GM18507 (cell line): ENCODE measurements around the gene LRMDA.

ENCODE experiments used
- DNase-seq: peaks from one replicate; pipeline ENCODE4 v3.0.0; 2011; ENCODE audit warnings: low read depth; ENCODE audit not compliant: insufficient read length; ENCODE audit errors: extremely low spot score
- FAIRE-seq: peaks from 2 replicates; lab custom pipeline; 2011; peaks lifted over from hg19 to GRCh38; lab: Jason Lieb, UNC

Gene LRMDA

DNA sequence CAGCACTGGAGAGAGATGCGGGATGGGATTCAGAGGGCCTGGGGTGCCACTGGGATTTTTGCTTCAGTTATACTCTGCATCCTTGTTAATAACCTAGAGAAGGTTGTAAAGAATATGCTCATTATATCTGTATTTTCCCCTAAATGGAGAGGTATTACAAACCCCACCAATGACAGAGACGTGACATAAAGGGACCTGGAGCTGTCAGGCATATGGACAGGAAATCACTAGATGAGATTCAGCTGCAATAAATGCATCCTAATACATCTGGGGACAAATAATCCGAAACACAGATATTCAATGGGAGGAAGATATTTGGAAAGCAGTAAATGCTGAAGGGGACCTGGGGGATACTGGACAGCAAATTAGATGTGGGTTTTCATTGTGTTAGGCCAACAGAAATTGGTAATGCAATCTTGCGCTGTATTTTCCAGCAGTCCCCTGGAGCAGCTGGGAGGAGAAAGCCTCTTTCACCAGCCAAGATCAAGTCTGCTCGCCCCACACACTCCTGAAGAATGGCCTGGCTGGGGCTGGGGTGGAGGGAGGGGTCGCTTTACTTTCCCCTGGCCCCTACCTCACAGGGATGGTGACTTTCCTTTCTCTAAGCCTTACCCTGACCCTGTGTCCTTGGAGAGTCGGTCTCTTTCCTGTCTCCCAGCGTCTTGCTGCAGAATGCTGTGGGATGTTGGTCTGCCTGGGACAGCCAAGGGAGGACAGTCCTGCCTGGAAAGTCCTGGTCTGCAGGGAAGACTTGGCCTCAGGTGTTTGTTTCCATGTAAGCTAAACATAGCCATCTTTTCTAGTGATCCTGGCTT is 653.8 kb downstream of the LRMDA start:
- DNase-seq (no peak), FAIRE-seq (no peak)

DNA sequence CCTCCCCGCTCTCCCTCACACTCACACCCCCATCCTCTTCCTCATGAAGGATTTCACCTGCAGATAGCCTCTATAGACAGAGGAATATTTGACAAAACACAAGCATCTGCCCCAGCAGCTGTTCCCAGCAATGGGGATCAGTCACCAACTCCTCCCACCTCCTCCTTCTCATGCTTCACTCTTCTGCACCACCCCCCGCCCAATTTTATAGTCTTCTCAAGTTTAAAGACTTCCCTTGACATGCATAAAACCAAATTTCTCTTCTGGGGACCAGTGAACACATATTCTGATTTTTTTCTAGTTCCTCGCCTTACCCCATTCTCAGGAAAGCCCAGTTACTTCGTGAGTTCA is 654.4 kb downstream of the LRMDA start:
- DNase-seq, result no peak
- no peak for FAIRE-seq

DNA sequence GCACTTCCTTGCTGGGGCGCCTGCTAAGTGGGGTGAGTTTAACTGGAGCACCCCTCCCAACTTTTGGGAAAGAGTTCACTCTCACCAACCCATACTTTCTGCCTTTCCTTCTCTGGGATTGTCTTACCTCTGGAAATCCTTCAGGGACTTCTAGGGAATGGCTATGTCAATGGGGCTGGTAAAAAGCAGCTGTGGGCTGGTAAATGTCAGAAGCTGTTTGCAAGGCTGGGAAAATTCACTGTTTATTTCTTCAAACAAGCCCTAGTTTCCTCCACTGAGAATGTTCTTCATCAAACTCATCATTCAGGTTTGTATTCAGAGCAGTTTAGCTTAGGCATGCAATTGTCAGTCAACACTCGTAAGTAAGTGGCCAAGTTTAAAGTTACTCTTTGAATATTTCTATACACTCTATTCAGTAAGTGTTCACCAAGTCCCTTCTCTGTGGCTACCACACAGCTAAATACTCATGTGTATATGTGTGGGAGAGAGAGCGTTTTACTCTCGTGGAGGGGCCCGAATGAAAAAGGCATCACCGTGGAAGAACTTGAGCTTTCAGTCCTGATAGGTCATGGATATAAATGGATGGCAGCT is 654.8 kb downstream of the LRMDA start:
- DNase-seq (no peak), FAIRE-seq (no peak)

DNA sequence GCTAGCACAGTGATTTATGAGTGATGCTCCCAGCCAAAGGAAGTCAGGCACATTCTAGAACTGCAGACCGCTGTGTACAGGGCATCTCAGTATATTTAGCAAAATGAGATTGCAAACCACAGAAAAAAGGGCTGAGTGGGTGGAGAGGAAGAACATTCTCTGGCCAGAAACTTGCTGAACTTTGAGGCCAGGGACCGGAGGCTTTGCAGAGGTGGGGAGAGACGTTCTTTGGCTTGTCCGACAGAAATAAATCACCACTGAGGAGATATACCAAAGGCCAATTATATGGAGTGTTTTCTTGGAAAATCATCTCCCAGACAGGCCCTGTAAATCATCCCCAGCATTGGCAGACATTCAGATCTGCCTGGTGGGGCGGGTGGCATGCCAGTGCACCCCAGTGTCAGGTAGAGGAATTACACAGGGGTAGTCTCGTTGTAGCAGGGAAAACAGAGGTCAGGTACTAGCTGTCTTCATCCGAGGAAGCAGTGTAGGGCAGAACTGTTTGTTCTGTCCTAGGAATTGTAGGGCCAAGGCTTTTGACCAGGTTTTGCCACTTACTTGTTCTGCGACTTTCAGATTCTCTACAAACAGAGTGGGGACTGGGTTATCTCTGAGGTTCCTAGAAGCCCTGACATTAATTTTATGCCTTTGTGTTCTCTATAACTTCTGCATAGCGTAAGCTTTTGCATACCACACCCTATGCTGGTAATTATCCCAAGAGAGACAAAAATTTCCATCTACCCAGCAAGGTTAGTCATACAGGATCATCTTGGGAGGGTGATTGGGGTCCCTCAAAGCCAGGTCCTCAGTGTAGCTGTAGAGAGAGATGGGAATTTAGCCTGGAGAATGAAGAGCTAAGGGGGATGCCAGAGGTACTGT is 655.6 kb downstream of the LRMDA start:
- DNase-seq (no peak), FAIRE-seq (no peak)

DNA sequence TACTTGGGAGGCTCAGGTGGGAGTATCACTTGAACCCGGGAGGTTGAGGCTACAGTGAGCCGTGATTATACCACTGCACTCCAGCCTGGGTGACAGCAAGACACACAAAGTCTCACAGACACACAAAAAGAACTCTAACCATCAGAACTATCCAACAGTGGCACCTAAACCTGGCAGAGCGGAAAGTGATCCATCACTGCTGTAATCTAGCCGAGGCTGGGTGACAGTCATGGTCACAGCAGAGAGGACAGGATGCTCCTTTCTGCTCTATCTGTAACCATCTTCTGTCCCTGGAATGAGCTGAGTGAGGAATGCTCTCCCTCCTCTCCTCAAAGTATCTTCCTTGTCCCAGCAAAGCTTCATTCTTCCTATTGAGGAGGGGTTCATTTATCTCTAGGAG is 656.6 kb downstream of the LRMDA start:
- DNase-seq (no peak), FAIRE-seq (no peak)

DNA sequence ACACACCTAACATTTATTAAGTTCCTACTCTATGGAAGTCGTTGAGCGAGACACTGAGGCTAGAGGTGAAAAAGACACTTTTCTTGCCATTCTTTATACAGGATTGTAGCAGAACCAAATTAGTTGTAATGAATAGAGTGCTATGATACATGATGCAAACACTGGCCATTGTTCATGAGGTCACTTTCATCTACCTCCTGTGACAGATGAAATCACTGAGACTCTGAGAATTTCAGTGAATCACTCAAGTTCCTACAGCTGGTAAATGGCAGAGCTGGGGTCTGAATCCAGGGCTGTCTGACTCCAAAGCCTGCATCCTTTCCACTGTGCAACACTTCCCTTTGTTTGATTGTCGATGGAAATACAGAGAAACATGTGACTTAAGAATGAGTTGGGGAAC is 657.6 kb downstream of the LRMDA start:
- DNase-seq, result no peak
- no peak for FAIRE-seq

DNA sequence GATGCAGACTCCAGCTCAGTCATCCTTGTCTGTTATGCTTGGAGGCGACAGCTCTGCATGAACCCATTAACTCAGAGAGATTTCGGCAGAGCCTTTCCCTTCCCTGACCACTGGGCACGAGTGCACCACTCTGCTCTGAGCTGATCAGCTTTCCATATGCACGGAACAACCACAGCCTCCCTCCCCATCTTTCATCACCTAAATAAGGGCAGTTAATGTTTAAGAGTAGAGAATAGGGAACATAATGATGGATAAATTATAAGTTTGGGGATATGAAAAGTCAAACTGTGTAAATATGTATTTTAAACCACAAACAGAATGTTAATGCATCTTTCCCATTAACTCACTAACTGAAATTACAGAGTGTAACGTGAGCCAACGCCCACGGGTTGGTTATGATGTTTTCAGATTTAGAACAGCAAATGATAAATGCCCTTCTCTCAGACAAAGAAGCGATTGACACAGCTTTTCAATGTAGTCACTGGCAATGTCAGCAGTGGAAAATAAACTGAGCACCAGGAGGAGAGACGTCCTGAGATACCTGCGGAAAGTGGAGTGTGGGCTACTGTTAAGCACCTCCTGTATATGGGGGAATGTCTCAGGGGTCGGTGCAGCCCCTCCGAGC is 658.2 kb downstream of the LRMDA start:
- DNase-seq (no peak), FAIRE-seq (no peak)

DNA sequence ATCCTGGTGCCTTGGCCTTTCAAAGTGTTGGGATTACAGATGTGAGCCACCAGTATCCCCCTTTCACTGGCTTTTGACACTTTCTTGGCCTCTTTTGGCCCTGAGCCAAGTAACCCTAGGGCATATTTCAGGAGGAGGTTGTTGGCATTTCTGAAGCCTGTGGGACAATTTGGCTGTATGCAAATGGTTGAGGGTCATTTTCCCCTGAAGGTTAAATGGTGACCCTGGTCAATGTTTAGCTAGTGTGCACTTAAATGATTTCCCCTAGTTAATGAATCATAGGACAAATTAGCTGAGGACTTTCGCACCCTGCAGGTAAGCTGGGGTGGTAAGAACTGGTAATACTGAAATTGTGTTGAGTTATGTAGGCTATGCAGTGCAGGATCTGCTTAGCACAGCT is 660.5 kb downstream of the LRMDA start:
- DNase-seq, result no peak
- no peak for FAIRE-seq

DNA sequence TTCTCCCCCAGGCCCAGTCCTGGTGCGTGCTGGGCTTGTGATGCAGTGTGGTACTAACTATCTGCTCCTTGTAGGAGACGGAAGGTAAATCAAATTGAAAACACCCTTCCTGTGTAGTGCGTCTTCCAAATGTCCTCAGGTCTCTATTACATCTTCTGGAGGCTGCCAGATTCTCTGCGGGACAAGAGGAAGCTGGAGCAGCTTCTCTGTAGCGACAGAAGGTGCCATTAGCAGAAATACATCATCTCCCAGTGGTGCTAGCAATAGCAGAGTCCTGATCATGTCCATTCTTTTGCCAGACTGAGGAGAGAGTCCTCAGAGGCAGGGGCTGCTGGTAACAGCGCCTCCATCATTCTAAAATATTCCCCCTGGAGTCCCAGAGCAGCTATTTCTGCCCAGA is 675.2 kb downstream of the LRMDA start:
- FAIRE-seq (no peak), DNase-seq (no peak)

DNA sequence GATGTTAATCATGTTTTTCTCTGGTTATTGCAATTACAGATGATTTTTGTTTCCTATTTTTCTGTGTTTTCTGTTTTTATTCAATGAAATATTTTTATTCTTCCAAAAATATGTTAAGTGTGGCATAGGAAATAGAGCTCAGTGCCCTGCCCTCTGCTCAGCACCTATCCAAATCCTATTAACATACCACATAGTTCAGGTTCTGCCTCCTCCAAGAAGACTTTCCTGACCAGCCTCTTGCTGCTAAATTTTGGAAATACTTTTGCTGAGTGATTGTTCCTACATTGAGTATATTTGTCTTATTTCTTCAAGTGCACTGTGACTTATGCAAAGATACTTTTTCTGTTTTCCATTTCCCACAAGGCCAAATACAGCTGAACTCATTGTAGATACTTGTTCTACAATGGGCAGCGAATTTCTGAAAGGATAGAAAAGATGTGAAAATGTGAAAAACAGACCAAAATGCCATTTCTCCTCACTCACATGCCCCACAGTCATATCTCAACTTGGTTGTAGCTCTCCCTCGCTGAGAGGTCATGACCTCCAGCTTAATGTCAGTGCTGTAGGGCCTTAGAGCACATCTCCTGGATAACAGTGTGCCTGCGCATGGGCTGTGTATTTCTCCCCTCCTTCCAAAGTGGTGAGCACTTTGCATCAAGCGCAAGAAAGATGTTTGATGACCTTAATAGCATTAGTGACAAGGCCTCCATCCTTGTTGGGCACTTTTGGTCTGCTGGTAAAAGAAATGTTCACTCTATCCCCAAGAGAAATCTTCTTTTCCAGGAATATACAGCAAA is 677.3 kb downstream of the LRMDA start:
- no peak for DNase-seq
- FAIRE-seq, result no peak

DNA sequence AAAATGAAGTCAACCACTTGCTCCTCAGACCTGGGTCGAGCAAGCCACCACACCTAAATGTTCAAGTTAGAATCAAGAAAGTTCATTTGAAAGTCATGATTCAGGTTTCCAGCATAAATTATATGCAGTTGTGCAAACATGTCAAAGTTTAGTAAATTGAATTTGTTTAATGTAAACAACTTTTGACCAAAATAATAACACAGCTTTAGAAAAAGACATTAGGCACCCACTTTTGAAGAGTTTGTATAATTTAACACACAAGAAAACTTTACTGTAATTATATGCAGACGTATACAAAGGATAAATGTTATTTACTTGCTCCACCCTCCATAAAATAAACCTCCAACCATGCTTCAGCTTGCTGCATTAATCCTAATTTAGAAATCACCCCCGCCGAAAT is 680.0 kb downstream of the LRMDA start:
- no peak for FAIRE-seq
- DNase-seq, result no peak

DNA sequence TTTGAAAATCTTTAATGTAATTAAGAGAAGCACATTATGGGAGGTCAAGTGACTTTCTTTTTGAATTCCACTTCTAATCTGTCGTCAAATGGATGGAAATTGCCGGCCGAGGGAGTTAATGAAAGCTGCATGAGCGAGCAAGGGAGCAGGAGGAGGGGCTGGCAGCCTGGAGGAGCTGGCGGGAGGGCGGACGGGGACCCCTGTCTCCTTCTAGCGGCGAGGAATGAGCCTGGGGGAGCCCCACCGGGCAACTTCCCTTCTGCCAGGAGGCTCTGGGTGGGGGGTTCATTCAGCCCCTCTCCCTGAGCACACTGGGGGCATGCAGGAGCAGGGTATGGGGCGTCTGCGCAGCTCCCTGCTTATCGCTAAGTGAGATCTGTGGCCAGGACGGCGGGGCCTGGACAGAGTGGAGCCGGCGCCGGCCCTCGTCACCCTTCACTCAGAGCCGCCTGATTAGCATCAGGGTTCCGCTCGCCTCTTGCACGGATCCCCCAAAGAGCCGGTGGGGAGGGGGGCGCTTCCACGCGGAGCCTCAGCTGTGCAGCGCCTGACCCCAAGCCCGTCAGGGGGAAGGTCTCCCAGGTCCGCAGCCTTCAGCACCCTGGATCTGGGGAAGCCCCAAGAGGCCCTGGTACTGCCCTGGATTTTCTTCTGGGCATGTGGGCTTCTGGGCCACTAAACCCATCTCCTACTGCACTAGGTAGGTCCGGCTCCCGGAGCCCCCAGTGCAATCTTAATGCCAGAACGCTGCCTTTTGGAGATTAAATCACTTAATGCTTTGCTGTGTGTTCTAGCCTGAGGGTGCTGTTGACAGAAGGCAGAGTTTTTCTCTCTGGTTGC is 680.8 kb downstream of the LRMDA start:
- no peak for FAIRE-seq
- DNase-seq, result no peak

DNA sequence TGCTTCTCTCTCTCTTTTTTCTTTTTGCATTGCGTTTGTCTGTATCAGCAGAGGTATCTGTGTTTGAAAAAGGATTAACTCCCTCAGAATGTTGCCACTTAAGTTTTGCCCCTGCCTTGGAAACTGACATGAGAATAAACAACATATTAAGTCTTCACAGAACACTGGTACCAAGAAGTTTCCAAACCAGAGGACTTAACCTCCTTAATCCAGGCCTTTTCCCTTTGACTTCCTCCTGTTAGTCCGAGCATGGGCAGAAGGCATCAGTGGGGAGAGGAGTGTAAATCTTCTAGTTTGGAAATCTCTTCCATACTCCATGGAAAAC is 681.4 kb downstream of the LRMDA start:
- FAIRE-seq (no peak), DNase-seq (no peak)

DNA sequence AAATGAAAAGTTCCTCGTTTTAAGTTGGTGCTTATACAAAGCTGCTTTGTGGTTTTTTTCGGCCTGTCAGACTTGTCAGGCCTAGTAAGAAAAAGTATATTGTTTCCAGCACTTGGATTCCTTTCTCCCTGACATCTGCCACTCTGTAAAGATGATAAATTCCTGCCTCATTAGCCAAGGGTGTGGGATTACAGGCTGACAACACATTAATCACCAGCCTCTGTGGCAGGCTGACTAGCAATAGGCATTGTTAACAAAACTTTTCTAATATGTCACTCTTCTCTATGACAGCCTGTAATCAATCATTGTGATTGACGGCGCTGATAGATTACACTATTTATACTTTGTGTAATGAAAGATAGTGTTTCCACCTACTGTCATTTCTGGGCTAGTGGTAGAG is 682.5 kb downstream of the LRMDA start:
- no peak for FAIRE-seq
- no peak for DNase-seq

DNA sequence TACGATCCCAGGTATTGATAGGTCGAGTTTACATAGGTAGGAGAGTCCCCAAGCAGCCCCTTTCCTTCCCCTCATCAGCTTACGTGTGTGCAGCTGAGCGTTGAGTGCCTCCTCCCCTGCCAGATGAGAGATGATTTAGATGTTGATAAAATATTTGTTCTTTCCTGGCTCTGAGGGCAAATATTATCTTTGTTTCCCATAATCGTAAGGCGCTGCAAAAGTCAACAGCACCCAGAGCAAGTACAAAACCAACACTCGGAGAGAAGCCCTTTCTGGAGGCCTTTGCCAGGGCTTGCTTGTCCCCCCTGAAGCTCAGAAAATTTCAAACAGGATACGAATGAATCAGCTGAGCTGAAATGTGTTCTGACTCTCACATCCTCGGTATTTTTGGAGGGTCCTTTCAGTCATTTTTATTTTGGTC is 683.2 kb downstream of the LRMDA start:
- FAIRE-seq, result no peak
- DNase-seq, result no peak

DNA sequence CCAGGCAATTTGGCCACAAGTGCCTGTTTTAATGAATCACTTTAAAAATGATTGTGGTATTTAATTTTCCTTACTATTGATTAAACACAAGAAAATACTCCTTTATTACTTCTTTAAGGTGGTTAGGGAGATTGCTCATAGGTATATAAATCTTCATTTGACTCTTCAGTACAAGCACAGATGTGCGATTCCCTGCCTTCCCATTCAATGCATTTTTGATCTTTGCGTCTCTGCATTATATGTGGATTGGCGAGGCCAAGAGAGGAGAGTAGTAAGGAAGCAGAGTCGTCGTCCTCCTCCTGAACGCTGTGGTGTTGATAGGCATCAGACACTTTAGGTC is 683.7 kb downstream of the LRMDA start:
- FAIRE-seq, result no peak
- DNase-seq, result no peak

DNA sequence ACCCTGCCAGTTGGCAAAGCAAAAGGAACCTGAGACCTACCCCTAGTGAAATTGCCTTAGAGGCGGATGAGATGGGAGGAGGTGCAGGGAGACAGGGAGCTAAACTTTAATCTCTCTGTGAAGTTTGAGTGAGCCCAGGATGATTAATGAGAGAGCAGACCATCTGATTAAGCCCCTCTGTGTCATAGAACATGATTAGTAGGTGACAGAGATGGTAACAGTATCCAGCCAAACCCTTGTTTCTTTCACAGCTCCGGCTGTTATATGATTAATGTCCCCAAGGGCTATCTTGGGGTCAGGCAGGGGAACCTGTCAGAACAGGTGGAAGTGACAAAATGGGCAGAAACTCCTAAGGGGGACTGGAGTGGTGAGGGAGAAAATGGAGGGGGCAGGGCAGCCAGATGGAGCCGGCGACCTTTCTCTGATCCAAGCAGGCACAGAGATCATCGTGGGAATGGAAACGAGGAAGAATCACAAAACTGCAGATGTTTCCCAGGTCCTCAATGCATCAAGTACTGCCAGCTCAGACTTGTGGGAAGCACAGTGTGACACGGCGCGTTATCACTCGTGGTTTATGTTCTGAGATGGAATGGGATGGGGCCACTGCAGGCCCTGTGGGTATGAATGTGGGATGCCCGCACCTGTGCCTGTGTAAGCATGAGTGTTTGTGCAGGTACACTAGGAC is 684.2 kb downstream of the LRMDA start:
- DNase-seq, result no peak
- FAIRE-seq, result no peak

DNA sequence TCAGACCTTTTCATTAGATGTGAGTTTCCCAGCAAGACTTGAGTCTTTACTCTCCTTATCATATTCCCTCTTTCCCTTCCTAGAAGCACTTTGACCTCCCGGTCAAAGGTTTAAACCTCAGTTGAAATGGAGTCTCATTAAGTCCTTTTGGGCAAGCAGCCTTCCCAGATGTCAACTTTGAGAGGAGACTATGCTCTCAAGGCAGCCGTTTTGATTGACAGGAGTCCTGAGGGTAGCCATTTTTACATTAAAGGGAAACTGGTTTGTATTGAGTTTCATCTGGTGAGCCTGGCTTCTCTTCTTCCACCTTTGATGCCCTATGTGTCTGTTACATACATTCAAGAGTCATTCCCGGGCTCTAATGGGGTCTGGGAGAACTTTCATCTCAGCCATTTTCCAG is 685.1 kb downstream of the LRMDA start:
- no peak for DNase-seq
- FAIRE-seq, result no peak
